GM12873 (cell line): ENCODE data around the gene PRKCE.

Source experiments
- CTCF ChIP-seq: IDR thresholded peaks from 2 replicates; pipeline ENCODE4 v1.5.1; 2012; ENCODE audit warnings: low read depth, mild to moderate bottlenecking, moderate library complexity, low read length, control low read depth; ENCODE audit not compliant: insufficient read depth; ENCODE audit errors: missing control alignments

The PRKCE gene

GRCh38 chr2:45797451-45798230 lies 146.2 kb downstream of the PRKCE start:
- TF ChIP-seq CTCF = no peak

GRCh38 chr2:45799679-45800381 lies 148.4 kb downstream of the PRKCE start:
- TF ChIP-seq CTCF = no peak

GRCh38 chr2:45802499-45803138 lies 151.1 kb downstream of the PRKCE start:
- TF ChIP-seq CTCF = no peak

- no peak for TF ChIP-seq CTCF
These were observed 153.7 kb downstream of the PRKCE start for GRCh38 chr2:45804987-45805755.

GRCh38 chr2:45806563-45807358 lies 155.3 kb downstream of the PRKCE start:
- no peak for TF ChIP-seq CTCF

GRCh38 chr2:45808294-45808800 lies 156.9 kb downstream of the PRKCE start:
- TF ChIP-seq CTCF = no peak
